ENCODE data around the gene FOXD4.
"Not testable (repeated sequence)": the region's sequence is repeated elsewhere in the genome, so short reads cannot be mapped to it uniquely, and the experiment has no call there.

The FOXD4 gene

GRCh38 chr9:93909-94308 lies 24.3 kb downstream of the FOXD4 start:
- DNase-seq (ENCODE audit: low read depth) = not testable (repeated sequence)

DNA sequence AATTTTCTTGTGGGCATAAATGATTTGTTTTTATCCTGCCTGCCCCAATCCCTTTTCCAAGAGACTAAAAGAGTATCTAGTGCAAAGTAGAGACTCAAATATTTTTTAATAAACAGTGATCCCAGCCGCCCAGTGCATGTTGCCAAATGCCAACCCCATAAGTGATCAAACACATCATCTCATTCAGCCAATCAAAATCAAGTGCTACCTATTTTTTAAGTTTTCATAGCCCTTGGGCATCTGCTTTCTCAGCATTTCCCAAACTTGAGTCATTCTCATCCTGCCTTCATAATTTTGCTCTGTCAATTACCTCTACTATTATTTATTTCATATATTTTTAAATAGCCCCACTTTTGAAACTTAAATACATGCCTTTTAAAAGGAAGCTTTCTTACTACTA lies 27.4 kb downstream of the FOXD4 start:
- DNase-seq (ENCODE audit: low read depth) = not testable (repeated sequence)

- DNase-seq (ENCODE audit: low read depth) = not testable (repeated sequence)
These were observed 29.7 kb downstream of the FOXD4 start for GRCh38 chr9:88396-89037.

GRCh38 chr9:87860-88259 lies 30.4 kb downstream of the FOXD4 start:
- DNase-seq (ENCODE audit: low read depth) = not testable (repeated sequence)

GRCh38 chr9:87105-87504 lies 31.1 kb downstream of the FOXD4 start:
- not testable (repeated sequence) for DNase-seq (ENCODE audit: low read depth)

- DNase-seq (ENCODE audit: low read depth) = not testable (repeated sequence)
These were observed 31.5 kb downstream of the FOXD4 start for GRCh38 chr9:86697-87096.

- not testable (repeated sequence) for DNase-seq (ENCODE audit: low read depth)
These were observed 35.1 kb downstream of the FOXD4 start for GRCh38 chr9:82932-83689.

- DNase-seq (ENCODE audit: low read depth) = not testable (repeated sequence)
These were observed 39.9 kb downstream of the FOXD4 start for GRCh38 chr9:78333-78732.

DNA sequence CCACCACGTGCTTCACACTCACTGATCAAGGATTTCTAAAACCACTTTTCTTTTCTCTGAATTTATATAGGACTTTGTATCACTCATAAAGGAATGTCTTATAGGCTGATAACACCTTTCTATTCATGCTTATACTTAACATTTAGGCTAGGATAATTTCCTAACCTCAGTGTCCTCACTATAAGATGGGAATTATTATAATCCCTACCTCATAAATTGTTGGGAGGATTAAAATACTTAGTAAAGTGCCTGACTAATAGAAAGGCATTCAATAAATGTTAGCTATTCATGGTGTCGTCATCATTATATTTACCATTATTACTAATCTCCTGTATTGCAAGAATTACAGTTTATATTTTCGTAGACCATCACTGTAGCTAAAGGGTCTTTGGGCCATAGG lies 41.8 kb downstream of the FOXD4 start:
- not testable (repeated sequence) for DNase-seq (ENCODE audit: low read depth)

- not testable (repeated sequence) for DNase-seq (ENCODE audit: low read depth)
These were observed 44.2 kb downstream of the FOXD4 start for GRCh38 chr9:73900-74525.

GRCh38 chr9:73076-73899 lies 44.9 kb downstream of the FOXD4 start:
- not testable (repeated sequence) for DNase-seq (ENCODE audit: low read depth)

Data from stromal cell of bone marrow (primary cell).